HG02798 (cell line): ENCODE measurements around the gene RAD9A.
A peak's percentile ranks its signal among the peaks of the same experiment; 100 is the strongest.

Experiments
- ATAC-seq: cut with Tn5 transposase; IDR thresholded peaks from one replicate; pipeline ENCODE4 v1.9.1; 2021; ENCODE audit warnings: mild to moderate bottlenecking; ENCODE audit not compliant: unreplicated experiment, poor library complexity

The RAD9A gene

DNA sequence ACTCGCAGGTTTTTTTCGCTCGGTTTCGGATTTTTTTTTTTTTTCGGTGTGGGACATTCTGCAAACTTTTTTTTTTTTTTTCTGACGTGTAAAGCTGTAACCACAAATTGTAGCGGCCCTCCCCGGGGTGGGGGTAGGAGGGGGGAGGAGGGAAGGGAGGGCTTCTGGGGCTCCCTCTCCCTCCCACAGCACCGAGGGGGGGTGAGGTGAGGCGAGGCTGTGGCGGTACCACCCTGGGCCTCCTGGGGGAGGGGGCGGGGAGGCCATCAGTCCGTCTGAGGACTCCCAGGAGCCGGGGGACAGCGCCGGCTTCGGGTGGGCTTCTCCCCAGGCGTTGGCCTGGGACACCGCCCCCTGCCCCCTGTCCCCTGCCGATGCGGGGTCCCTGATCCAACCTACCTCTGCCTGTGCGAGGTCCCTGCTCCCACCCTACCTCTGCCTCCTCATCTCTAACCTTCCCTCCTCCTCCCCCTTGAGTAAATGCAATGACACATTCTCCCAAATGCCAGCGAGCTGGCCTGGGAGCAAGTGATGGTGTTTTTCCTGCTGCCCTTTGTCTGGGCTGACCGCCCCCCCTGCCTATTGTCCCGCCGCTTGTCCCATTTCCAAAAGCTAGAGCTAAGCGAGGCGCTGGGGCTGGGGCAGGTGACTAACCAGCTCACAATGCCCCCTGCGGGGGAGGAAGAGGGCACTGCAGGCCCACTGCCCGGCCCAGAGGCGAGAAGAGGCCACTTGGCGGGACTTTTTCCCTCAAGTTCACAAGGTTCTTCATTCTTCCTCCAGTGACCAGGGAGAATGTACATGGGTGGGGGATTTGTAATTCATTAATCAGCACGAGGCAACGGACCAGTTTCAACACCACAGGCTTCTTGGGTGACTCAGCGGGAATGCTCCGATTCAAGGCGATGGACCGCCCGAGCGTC, 17.9 kb upstream of the RAD9A start:
- no peak for ATAC-seq

DNA sequence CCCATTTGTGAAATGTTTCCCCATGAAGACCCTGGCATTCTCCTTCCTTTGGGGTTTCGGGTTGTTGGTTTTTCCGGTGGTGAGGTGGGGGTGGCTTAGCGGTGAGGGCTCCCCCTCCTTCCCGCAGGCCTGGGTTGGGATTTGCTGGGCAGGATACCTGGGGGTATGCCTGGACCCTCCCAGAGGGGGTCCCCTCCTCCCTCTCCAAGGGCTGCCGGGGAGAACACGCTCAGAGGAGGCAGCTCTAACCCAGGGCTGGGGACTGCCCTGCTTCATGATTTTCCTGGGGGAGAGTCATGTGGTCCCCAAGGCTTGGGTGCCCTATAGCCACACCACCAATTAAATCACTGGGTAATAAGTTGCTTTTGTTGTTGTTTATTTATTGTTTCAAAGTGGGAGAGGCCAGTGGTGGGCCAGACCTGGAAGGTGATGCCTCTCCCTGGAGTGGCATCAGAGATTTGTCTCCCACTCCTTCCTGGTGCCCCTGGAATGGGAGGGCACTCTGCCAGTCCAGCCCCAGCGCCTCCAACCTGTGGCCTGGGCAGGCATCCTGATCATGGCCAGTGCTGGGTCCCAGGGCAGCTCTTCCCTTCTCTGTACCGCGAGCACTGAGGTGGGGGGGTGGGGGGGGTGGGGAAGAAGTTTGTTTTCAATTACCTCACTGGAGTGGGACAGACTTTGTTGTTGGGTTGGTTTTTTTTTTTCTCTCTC, 17.1 kb upstream of the RAD9A start:
- ATAC-seq: no peak

GRCh38 chr11:67375320-67376055, 16.3 kb upstream of the RAD9A start:
- ATAC-seq: no peak

DNA sequence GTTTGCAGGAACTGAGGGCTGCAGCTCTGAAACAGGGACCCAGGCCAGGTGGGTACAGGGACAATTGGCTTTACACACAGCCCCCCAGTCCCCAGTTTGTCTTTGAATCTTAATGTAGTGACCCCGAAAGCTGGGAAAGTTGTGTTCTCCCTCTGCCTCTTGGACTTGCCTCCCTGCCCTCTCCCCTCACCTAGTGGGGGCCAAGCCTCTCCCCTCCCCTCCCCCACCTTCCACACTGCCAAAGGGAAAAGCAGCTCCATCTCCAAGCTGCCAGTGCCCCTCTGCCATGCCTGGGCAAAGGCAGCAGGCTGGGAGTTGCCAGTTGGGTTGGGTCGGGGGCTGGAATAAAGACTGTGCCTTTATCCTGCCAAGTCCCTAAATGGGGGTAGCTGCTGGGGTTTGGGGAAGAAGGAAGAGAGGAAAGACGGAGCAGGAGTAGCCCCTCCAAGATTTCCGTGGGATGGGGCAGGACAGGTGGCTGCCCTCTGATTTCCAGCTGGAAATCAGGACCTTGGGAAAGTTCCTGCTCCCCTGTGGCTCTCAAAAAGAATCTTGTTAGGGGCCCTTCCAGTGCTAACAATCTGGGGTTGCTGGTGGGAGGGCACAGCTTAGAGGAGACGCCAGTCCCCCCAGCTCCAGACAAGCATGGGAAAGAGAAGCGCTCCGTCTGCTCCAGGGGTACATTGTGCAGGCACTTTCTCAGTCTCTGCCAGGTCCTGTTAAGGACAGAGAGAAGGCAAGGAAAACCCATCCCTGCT, 15.5 kb upstream of the RAD9A start:
- ATAC-seq: no peak

DNA sequence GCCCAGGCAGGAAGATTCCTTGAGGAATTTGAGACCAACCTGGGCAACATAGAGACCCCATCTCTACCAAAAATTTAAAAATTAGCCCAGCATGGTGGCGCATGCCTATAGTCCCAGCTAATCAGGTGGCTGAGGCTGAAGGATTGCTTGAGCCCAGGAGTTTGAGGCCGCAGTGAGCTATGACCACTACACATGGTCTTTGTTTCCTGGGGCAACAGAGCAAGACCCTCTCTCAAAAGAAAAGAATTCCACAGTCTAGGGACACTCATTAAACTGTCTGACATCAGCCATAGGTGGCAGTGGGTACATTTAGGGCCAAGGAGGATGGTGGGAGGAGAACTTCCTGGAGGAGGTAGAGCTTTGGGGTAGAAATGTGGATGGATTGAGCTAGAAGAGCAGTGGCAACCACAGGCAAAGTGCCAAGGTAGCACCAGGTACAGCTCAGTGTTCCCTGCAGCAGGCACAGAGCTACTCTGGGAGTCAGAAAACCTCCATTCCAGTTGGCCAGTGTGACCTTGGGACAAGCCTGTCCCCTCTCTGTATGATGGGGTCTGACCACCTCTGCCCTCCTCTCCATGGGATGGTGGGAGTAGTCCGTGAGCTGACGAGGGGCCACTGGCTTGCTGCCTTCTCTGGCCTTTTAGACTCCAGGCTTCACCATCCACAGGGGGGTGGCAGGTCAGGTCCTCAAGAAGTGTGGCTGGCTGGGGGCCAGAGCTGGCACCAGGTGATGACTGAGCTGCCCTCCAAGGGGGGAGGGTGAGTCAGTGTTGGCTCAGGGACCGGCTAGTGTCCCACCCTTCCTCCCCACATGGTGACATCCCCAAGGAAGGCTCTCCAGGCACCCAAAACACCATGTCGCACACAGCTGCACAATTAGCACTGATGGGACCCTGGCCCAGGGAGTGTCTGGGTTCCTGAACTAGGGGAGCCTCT, 14.6 kb upstream of the RAD9A start:
- no peak for ATAC-seq

DNA sequence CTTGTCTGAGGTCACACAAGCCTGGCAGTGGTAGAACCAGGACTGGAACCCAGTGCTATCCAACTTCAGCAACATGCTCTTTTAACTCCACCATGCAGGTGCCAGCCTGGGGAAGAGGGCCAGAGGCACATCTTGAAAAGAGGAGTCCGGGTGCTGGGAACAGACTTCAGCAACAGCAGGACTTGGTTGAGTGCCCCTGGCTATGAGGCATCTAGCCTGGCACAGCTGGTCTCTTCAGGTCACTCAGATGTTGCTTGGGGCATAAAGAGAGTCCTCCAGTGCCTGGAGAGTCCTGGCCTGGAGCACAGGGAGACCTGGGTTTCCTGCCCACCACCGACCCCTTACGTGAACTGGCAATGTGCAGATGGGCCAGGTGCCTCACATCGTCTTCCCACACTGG, 13.2 kb upstream of the RAD9A start:
- ATAC-seq: no peak

GRCh38 chr11:67379061-67380058, 12.4 kb upstream of the RAD9A start:
- ATAC-seq: no peak

DNA sequence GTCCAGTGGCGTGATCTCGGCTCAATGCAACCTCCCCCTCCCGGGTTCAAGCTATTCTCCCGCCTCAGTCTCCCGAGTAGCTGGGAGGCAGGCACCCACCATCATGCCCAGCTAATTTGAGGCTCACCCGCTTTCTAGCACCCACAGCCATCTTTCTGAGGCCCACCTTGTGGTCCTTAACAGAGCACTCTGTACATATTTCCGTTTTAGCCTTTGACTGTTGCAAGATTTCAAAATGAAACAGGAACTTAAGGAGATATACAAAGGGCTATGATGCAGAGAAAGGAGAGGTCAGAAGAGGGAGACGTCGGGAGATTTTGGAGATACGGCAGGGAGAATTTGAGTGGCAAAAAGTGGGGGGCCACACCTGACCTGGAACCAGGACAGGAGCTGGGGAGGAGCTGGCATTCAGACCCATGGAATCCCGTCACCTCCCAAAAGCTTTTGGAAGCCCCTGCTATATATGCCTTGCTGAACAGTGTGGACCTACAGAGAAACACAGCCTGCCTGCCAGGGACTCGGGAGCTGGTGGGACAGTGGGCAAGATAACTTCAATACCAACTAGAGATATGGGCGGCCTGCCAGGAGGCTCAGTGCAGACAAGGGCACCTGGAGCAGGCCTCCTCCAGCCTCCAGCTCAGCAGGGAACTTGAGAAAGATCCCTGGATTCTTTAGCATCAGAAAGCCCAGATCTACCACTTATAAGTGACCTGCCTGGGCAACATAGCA, 10.4 kb upstream of the RAD9A start:
- ATAC-seq: no peak

- peak; percentile 61 for ATAC-seq
These were observed 9.3 kb upstream of the RAD9A start for GRCh38 chr11:67382276-67383136.

- no peak for ATAC-seq
These were observed 6.9 kb upstream of the RAD9A start for GRCh38 chr11:67384851-67385366.

- no peak for ATAC-seq
These were observed 4.7 kb upstream of the RAD9A start for GRCh38 chr11:67387069-67387468.

DNA sequence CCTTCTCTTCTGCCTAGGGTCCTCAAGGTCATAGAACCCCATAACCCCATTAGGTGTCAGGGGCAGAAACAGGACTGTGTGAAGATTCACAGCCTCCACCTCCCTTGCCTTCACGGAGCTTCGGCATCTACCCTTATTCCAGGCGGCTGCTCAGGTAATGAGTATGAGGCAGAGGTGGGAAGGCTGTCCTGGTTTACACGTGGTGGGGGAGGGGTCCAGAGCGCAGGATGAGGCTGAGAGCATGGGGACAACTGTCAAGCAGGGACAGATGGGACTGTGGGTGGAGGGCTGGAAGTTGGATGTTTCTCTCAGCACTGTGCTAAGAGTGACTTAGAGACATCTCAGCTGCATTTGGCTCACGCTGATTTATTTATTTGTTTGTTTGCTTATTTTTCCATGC, 4.3 kb upstream of the RAD9A start:
- no peak for ATAC-seq

DNA sequence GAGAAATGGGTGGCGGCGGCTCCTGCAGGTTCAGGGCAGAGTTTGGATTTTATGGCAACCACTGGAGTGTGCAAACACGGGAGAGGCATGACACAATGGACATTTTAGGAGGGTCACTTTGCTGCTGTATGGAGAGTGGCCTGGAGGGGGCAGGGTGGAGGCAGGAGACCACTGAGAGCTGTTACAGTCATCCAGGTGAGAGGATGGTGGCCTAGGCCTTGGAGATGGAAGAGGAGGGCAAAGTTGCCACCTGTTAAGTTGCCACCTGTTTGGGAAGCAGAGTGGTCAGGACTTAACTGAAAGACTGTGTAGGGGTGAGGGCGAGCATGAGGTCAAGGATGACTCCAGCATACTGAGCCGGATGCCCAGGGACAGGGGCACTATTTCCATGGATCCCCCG, 2.3 kb upstream of the RAD9A start:
- ATAC-seq: no peak

- no peak for ATAC-seq
These were observed 861 bp upstream of the RAD9A start for GRCh38 chr11:67390947-67391303.

- ATAC-seq: no peak
These were observed 463 bp downstream of the RAD9A start for GRCh38 chr11:67392183-67392715.

GRCh38 chr11:67393437-67393836, 1.7 kb downstream of the RAD9A start:
- ATAC-seq: no peak
